ENCODE results near the gene PRSS21.

DNA sequence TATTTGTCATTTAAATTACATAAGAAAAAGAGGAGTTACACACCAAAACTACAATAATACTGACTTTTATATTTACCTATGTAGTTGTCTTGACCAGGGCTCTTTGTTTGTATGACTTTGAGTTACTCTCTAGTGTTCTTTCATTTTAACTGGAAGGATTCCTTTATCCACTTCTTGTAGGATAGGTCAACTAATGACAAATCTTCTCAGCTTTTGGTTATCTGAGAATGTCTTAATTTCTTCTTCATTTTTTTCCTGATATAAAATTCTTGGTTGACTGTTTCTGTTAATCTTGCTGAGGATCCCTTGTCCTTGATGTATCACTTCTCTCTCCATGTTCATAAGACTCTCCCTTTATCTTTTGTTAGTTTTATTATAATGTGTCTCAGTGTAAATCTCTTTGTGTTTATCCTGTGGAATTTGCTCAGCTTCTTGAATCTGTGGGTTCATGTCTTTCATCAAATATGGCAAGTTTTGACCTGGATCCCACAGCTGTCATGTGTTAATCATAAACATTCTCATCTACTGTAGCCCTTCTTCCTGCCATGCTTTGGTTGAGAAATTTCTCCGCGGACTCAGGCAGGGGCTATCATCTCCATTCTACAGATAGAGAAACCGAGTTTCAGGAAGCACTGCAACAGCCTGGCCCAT is 13.4 kb upstream of the PRSS21 start:
- TF ChIP-seq POLR2A (IDR thresholded peaks at IDR 0.05) (no peak), POLR2AphosphoS5 (IDR thresholded peaks at IDR 0.05) (no peak)
- TF ChIP-seq, protein P1, sequence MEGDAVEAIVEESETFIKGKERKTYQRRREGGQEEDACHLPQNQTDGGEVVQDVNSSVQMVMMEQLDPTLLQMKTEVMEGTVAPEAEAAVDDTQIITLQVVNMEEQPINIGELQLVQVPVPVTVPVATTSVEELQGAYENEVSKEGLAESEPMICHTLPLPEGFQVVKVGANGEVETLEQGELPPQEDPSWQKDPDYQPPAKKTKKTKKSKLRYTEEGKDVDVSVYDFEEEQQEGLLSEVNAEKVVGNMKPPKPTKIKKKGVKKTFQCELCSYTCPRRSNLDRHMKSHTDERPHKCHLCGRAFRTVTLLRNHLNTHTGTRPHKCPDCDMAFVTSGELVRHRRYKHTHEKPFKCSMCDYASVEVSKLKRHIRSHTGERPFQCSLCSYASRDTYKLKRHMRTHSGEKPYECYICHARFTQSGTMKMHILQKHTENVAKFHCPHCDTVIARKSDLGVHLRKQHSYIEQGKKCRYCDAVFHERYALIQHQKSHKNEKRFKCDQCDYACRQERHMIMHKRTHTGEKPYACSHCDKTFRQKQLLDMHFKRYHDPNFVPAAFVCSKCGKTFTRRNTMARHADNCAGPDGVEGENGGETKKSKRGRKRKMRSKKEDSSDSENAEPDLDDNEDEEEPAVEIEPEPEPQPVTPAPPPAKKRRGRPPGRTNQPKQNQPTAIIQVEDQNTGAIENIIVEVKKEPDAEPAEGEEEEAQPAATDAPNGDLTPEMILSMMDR (IDR thresholded peaks at IDR 0.05) = no peak
